AG04449 (cell line): ENCODE measurements around the gene CRABP2.

Experiments
- CTCF ChIA-PET: fragments of 350-600 bp; formaldehyde crosslinking; extraction: SDS; loops from one replicate; lab custom pipeline; 2021; ENCODE audit warnings: antibody characterized with exemption; lab: Yijun Ruan, JAX
- POLR2A ChIA-PET: fragments of 400-600, 350-600 bp; formaldehyde crosslinking; extraction: SDS; loops from one replicate; lab custom pipeline; 2020; ENCODE audit warnings: antibody characterized with exemption, inconsistent platforms; lab: Yijun Ruan, JAX
- DNase-seq: peaks from one replicate; pipeline ENCODE4 v3.0.0-alpha.2; 2010; ENCODE audit warnings: low read depth, low spot score
- H3K4me3 ChIP-seq: 2 replicates; pipeline ENCODE4 v1.5.1; 2011; ENCODE audit warnings: low read depth, mild to moderate bottlenecking, control low read depth, low read length
- CTCF ChIP-seq: IDR thresholded peaks from one replicate; pipeline ENCODE4 v1.5.1; 2011; ENCODE audit warnings: mild to moderate bottlenecking, moderate library complexity, low read length, control low read depth, inconsistent platforms; ENCODE audit not compliant: insufficient read depth; ENCODE audit errors: missing control alignments

CRABP2 gene

GRCh38 chr1:156740237-156740740, 34.9 kb upstream of the CRABP2 start:
- TF ChIP-seq CTCF: no peak
- ChIA-PET POLR2A (interaction anchor here (1.2 to 2.3 kb wide), 3 partner anchors 12 to 686 kb away, joined by 3 to 21 read pairs (median 16); partner anchors contain the start of genes ISG20L2, LAMTOR2, METTL25B and PRCC), CTCF (interaction anchor here (2.0 to 4.4 kb wide), 2 partner anchors 14 to 51 kb away, joined by 10 to 36 read pairs; partner anchors contain the start of genes ISG20L2 and METTL25B)
- DNase-seq: no peak
- peak overlapping the region; percentile 93 for H3K4me3 ChIP-seq

- H3K4me3 ChIP-seq: no peak overlapping the region
- CTCF ChIA-PET: interaction anchor here (0.8 to 1.6 kb wide), 6 partner anchors 11 to 189 kb away, joined by 3 to 5 read pairs (median 4); partner anchors contain the start of genes HDGF and METTL25B
- POLR2A ChIA-PET: interaction anchor here (0.9 kb wide), 1 partner anchor 9 kb away, joined by 4 read pairs; no protein-coding TSS in a partner anchor
- DNase-seq: no peak
- no peak for TF ChIP-seq CTCF
Measured at GRCh38 chr1:156738916-156739315, 33.5 kb upstream of the CRABP2 start.

- DNase-seq: no peak
- POLR2A ChIA-PET: no interaction called here
- H3K4me3 ChIP-seq: no peak overlapping the region
- TF ChIP-seq CTCF: no peak
- CTCF ChIA-PET: interaction anchor here (0.8 to 1.6 kb wide), 5 partner anchors 11 to 153 kb away, joined by 3 to 5 read pairs (median 4); partner anchors contain the start of genes HDGF and METTL25B
Measured at GRCh38 chr1:156738407-156738806, 33.0 kb upstream of the CRABP2 start.

- POLR2A ChIA-PET: interaction anchor here (1.3 kb wide), 1 partner anchor 18 kb away, joined by 4 read pairs; the partner anchor contains the start of gene HDGF
- TF ChIP-seq CTCF: no peak
- CTCF ChIA-PET: interaction anchor here (1.0 to 41.3 kb wide), 2 partner anchors 8 to 40 kb away, joined by 3 to 2951 read pairs; partner anchors contain the start of genes CRABP2 and NES
Measured at GRCh38 chr1:156733989-156734584, 28.7 kb upstream of the CRABP2 start.

GRCh38 chr1:156728599-156729462, 23.4 kb upstream of the CRABP2 start, which contains the start of gene ISG20L2:
ISG20L2 (minus strand) TSS chr1:156728766; CDS start chr1:156727652, 1,114 bp downstream.
- DNase-seq: peak; percentile 84
- ChIA-PET POLR2A (interaction anchor here (0.5 to 2.3 kb wide), 16 partner anchors 10 to 199 kb away, joined by 3 to 18 read pairs (median 4); partner anchors contain the start of genes HDGF, MRPL24, NTRK1 and PRCC), CTCF (interaction anchor here (0.6 to 41.3 kb wide), 15 partner anchors 7 to 198 kb away, joined by 3 to 2951 read pairs (median 36); partner anchors contain the start of genes CRABP2, INSRR, MRPL24 and NES)
- peak within 1 kb of the TSS; percentile 99 for H3K4me3 ChIP-seq
- no peak for TF ChIP-seq CTCF

More at GRCh38 chr1:156733989-156734584, 28.7 kb upstream of the CRABP2 start:
- no peak overlapping the region for H3K4me3 ChIP-seq
- no peak for DNase-seq
